A549 treated with AZD9567 at 1 μM for 4 hours (cell line): Measurements from ENCODE around the gene CASZ1. TPM values are rescaled to one million over a fixed set of nuclear protein-coding genes. Genes with fewer than 3 reads are reported as not detected.

Experiments
- total RNA-seq: library from RNA; stranded (reverse); fragments of 200-300 nt; extraction: Qiagen RNA extraction; gene quantifications from 5 replicates; pipeline ENCODE4 v1.2.3, GENCODE V29; 2022; ENCODE audit not compliant: insufficient read depth

CASZ1 gene
- total RNA-seq, result 1.4 to 2.8 TPM (median 1.7 TPM) in 5 replicates

GRCh38 chr1:10796029-10796944, at the start of gene CASZ1:
Gene CASZ1 (minus strand): TSS chr1:10796646. CDS start chr1:10693889, 102,757 bp downstream.

Other genes starting within 250 kb of the CASZ1 start
- 155 to 226 TPM (median 183 TPM) in 5 replicates for gene TARDBP, start 216.0 kb upstream of the CASZ1 start, total RNA-seq